GM10847 (cell line): ENCODE measurements around the gene MCM9.

Experiments used
- POLR2A ChIP-seq: IDR thresholded peaks from 2 replicates; pipeline ENCODE4 v1.6.1; 2011; ENCODE audit not compliant: insufficient read length; ENCODE audit errors: extremely low read depth

MCM9 gene

DNA sequence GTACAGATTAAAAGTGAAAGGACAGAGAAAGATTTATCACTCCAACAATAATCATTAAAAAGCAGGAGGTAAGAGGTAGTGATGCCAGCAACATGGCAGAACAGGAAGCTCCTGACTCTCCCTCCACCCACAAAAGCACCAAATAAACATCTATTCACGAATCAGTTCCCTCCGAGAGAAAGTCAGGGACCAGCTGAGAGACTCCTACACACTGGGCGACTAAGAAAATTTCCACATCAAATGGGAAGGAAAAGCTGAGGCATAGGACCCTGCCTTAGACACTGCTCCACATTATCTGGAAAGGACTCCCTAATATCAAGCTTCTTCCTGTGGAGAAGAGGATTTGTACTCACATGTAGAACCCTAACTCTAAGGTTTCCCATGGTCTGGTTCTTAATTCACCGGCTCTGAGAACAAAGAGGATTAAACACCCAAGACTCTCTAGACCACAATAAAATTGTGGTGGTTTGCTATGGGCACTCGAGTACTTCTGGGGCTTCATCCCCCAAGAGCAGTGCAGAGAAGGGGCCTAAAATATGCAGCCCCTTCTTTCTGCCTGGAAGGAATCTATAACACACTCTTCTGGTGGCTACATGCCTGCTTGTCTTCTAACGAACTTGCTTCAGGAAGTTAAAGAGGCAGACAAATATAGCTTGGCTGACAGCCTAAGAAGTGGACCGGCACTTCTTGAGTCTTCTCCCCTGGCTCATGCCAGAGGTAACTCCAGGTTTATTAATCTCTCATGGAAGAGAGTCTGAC, 70.4 kb downstream of the MCM9 start:
- no peak for TF ChIP-seq POLR2A

DNA sequence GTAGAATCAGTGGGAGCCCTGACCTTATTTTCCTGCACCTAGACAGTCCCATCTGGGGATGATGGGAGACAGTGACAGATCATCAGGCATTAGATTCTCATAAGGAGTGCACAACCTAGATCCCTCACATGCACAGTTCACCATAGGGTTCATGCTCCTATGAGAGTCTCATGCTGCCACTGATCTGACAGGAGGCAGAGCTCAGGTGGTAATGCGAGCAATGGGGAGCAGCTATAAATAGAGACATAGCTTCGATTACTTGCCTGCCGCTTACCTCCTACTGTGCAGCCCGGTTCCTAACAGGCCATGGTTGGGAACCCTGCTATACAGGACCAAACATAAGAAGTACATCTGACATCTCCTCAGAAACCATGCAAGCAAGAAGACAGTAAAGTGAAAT, 72.5 kb downstream of the MCM9 start:
- no peak for TF ChIP-seq POLR2A

DNA sequence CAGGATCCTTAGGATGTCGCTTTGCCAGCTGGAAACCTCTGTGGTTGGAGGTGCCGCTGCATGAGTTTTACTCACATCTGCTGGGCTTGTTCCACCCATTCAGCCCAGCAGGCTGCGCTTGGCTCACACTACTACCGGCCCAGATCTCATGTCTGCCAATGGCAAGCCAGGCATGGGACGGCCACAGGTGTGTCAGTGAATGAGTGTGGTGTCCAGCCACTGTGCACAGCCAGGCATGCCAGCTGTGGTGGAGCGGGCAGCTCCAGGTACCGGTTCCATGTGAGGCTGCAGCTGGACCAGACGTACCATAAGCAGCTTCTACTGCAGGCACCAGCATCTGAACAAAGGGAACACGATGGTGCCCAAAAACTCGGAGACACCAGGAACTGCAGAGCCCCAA, 74.1 kb downstream of the MCM9 start:
- TF ChIP-seq POLR2A: no peak

DNA sequence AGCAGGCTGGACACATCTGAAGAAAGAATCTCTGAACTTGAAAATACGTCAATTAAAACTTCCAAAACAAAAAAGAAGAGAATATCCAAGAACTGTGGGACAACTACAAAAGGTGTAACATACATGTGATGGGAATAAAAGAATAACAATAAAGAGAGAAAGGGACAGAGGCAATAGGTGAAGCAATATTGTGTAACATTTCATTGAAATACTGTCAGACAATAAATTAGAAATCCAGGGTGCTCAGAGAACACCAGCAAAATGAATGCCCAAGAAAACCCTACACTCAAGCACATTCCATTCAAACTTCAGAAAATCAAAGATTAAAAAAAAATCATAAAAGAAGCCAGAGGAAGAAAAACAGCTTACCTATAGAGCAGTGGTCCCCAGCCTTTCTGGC, 74.6 kb downstream of the MCM9 start:
- TF ChIP-seq POLR2A: no peak

DNA sequence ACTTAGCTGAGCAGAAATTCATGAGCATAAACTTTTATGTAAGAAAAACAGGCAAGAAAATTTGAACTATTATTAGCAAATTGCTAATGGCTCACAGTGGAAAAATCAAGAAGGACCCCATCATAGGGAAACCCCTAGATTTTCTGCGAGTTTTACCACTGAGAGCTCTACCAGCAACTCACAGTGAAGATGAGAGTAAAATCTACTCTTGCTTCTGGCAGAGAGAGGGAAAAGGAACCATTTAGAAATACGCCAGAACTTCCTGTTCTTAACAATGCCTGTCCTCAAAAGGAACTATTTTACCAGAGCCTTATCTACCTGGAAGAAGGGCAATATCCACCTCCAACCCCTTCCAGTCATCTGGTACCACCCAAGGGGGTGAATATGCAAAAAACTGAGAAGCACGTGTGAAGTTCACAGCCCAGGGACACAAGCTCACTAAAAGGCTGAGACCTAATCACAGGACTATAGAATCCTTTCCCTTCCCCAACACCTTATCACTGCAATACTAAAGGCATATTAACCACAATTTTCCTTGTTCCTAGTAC, 75.4 kb downstream of the MCM9 start:
- no peak for TF ChIP-seq POLR2A

DNA sequence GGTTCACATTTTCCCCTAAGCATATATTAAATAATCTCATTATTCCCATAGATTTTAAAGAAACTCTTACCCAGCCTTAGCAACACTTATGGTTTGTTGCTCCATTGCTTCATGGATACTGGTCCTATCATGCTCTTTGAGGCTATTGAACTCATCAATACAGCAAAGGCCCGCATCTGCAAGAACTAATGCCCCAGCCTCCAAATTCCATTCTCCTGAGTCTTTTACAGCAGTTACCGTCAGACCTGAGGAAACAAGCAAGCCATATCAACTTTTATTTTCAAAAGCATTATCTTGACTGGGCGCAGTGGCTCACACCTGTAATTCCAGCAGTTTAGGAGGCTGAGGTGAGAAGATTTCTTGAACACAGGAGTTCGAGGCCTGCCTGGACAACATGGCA, 78.7 kb downstream of the MCM9 start:
- TF ChIP-seq POLR2A: no peak

DNA sequence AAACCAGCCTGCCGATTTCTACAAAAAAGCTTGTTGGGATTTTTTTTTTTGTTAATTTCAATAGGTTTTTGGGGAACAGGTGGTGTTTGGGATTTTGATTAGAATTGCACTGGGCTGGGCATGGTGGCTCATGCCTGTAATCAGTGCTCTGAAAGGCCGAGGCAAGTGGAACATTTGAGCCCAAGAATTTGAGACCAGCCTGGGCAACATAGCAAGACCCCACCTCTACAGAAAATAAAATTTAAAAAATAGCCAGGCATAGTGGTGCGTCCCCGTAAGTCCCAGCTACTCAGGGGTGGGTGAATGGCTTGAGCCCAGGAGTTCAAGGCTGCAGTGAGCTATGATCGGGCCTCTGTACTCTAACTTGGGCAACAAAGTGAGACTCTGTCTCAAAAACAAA, 81.6 kb downstream of the MCM9 start:
- TF ChIP-seq POLR2A: no peak

DNA sequence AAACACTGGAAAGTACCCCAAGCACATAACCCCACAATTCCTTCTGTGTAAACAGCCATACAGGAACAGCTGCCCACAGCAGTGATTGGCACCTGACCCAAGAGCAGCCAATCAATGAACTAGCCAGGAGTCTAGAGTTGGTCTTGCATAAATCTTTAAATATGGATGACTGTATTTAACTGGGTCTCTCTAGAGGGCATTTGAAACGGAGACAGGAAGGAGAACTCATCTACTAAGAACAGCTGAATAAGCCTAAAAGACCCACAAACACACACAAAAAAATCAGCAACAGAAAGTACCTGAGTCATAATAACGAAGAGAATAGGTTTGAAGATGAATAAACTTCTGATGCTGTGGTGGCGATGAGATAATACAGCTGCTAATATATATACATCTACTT, 90.0 kb downstream of the MCM9 start:
- TF ChIP-seq POLR2A: no peak

DNA sequence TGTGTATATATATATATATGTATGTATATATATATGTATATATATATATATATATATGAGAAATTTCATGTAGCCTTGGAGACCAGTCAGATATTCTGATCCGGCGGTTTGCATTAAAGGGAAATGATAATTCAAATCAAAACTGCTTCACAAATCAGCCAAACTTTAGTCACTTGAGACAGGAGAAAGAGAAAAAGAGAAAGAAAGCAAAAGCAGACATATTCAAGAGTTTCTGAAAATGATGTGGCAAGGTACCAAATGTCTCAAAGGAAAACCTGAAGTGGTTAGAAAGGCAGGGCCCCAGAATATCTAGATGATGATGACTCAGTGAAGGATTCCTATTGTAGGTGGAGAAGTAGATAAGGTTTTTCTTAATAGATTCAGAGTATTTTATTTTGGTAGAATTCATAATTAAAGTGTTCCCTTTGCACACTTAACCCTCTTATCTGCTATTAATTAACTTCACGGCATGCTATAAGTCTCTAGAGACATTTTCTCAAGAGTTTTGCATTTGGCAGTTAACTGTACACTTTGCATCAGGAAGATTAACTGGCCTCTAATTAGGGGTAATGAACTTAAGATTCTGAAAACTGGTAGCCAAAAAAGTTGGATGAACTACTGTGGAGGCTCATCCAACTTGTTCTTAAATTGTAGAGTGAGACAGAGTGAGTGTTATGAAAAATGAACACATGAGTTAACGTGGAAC, 91.1 kb downstream of the MCM9 start:
- no peak for TF ChIP-seq POLR2A

DNA sequence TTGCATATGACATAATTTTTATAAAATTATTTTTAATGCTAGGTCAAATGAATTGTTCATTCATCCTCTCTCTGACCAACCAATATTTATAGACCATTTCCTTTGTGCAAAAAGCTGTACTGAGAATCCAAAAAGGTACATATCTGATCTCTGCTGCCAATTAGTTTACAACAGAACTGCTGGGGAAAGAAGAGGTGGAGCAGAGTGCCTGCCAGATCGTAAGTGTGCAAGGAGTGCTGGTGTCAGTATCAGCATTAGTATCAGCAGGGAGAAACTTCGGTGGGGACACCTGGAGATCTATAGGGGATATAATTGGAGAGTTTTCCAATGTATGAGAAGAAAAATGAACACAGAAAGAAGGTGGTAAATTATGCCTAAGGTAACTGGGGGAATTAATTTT, 104.3 kb downstream of the MCM9 start:
- TF ChIP-seq POLR2A: no peak

DNA sequence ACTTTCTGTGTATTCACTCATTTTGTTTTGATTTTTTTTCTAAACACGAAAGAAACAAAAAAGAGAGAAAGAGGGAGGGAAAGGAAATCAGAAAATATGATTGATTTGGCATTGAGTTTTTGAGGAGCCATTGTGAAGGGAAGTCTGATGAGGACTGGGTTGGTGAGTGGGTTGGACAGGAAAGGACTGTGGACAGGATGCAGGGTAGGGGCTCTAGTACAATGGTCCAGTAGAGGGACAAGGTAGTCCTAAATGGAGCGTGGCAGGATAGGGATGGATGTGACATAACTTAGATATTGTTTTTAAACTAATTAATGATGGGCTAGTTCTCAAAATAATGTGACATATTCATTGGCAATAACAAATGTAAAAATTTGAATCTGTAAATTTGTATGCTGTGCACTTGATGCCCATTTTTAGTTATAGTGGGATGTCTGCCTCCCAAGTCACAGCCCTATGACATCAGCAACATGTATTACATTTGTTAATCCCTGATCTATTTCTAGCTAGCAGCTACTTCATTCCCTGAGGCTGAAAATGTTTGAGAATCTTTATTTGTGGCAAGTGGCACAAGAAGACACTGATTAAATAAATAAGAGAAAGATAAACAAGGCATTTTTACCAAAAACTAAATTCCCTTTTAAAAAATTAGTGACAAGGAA, 105.0 kb downstream of the MCM9 start:
- no peak for TF ChIP-seq POLR2A

DNA sequence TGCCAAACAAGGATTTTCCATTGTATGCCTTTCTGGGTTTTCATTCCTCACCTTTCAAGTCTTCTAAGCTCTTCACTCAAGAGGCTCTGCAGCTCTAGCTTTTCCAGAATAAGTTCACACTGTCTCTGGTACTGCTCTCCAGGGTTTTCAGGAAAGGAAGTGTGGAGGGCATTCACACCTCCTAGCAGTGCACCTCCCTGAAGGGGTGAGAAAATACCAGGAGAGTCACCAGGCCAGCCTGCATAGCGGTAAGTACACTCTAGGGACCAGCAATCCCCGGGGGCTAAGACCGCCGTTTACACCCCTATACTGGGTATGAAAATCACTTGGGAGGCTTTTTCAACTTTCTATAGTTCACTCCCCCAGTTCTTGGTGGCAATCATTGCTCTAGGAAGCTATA, 108.9 kb downstream of the MCM9 start:
- TF ChIP-seq POLR2A: no peak

DNA sequence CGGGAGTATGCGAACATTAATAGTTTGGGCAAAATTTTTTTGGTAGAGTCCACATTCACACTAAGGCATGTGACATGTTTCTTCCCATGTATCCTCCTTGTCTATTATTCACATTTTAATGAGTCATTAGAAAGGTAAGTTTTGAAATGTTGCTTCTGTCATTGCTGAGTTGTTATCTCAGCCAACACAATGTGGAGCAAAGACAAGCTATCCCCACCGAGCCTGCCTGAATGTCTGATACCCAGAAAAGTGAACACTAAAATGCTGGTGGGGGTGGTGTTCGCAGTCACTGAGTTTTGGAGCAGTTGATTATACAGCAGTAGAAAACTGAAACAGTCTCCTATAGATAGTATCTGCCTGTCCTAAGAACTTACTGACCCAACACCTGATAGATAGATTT, 109.3 kb downstream of the MCM9 start:
- TF ChIP-seq POLR2A: no peak

DNA sequence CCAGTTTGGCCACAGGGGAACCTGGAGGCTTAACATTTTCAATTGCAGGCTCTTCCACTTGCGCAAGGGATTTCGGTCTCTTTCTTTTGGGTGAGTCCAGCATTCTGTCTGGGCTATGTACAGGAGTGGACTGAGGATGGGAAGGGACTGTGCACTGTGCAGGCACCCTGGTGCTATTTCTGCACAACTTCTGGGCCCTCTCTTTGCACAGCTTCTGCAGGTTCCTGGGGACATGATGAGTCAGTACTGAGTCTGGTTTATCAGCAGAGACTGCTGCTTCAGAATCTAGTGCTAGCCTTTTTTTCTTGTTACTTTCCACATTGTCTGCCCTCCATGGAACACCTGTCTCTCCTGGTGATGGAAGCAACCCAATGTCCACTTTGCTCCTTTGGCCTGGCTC, 119.5 kb downstream of the MCM9 start:
- TF ChIP-seq POLR2A: no peak

DNA sequence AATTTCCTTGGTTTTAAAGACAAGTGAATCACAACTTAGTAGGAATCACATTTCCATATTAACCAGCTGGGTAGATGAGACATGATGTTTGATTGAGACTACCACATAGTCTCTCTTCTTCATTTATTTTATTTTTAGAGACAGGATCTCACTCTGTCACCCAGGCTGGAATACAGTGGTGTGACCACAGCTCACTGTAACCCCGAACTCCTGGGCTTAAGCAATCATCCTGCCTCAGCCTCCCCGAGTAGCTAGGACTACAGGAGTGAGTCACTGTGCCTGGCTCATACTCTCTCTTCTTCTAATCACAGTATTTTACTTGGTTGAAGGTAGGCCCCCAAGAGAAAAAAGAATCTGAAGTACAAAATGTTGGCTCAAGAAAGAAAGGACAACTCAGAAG, 121.2 kb downstream of the MCM9 start:
- no peak for TF ChIP-seq POLR2A

DNA sequence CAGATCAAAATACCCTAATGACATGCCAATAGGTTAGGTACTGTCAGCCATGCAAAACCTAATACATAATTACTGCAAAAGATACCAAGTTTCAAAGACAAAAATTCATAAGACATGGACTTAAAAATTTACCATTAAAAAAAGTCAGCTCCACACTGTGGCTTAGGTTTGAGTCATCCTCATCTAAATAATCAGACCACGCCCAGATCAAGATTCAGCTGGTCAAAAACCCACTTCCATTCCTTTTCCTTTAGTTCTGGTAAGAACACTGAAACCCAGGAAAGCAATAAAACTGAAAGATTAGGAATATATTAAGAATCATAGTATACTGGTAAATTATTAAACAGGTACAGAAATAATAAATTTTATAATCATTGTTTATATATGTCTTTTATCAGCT, 122.0 kb downstream of the MCM9 start:
- no peak for TF ChIP-seq POLR2A
